CD4-positive, alpha-beta T cell treated with Interleukin-2 at 100 ng/mL for 4 hours (primary cell): ENCODE measurements around the gene NUDT14.

Experiments used
- DNase-seq: peaks from one replicate; pipeline ENCODE4 v3.0.0-alpha.2; 2020; ENCODE audit warnings: low spot score

Gene NUDT14

GRCh38 chr14:105198588-105198987 is 17.5 kb upstream of the NUDT14 start:
- no peak for DNase-seq

- no peak for DNase-seq
Measured at GRCh38 chr14:105197211-105197641, 16.1 kb upstream of the NUDT14 start.

- DNase-seq, result no peak
Measured at GRCh38 chr14:105196265-105196960, 15.3 kb upstream of the NUDT14 start.

- no peak for DNase-seq
Measured at GRCh38 chr14:105195522-105196264, 14.6 kb upstream of the NUDT14 start.

- no peak for DNase-seq
Measured at GRCh38 chr14:105195051-105195450, 13.9 kb upstream of the NUDT14 start.

- DNase-seq, result peak; percentile 21
Measured at GRCh38 chr14:105193916-105194782, 13.0 kb upstream of the NUDT14 start.

- DNase-seq, result peak; percentile 18
Measured at GRCh38 chr14:105192866-105193731, 12.0 kb upstream of the NUDT14 start.

- no peak for DNase-seq
Measured at GRCh38 chr14:105187935-105188524, 6.9 kb upstream of the NUDT14 start.

- no peak for DNase-seq
Measured at GRCh38 chr14:105187116-105187515, 6.0 kb upstream of the NUDT14 start.

- DNase-seq, result no peak
Measured at GRCh38 chr14:105185973-105186372, 4.9 kb upstream of the NUDT14 start.

- no peak for DNase-seq
Measured at GRCh38 chr14:105185001-105185400, 3.9 kb upstream of the NUDT14 start.

- no peak for DNase-seq
Measured at GRCh38 chr14:105184461-105184860, 3.3 kb upstream of the NUDT14 start.

- no peak for DNase-seq
Measured at GRCh38 chr14:105182296-105183020, 1.3 kb upstream of the NUDT14 start.

- DNase-seq, result no peak
Measured at GRCh38 chr14:105181549-105182295, 610 bp upstream of the NUDT14 start.

- no peak for DNase-seq
Measured at GRCh38 chr14:105179191-105179590, 1.9 kb downstream of the NUDT14 start.

GRCh38 chr14:105178868-105179140 is 2.3 kb downstream of the NUDT14 start:
- no peak for DNase-seq

- no peak for DNase-seq
Measured at GRCh38 chr14:105178069-105178867, 2.8 kb downstream of the NUDT14 start.

- no peak for DNase-seq
Measured at GRCh38 chr14:105177082-105177481, 4.0 kb downstream of the NUDT14 start.

- no peak for DNase-seq
Measured at GRCh38 chr14:105176513-105176912, 4.6 kb downstream of the NUDT14 start.
